H1 (cell line): ENCODE measurements around the gene PLEKHS1. TPM values are rescaled to one million over a fixed set of nuclear protein-coding genes. Genes with fewer than 3 reads are reported as not detected.

ENCODE experiments used
- NRF1 ChIP-seq: IDR thresholded peaks from 2 replicates; pipeline ENCODE4 v1.6.1; 2011; ENCODE audit warnings: mild to moderate bottlenecking, low read depth, low read length, improper control_type of control experiment
- RXRA ChIP-seq: IDR thresholded peaks from 2 replicates; pipeline ENCODE4 v1.6.1; 2011; ENCODE audit warnings: low read depth, mild to moderate bottlenecking, low read length, moderate library complexity; ENCODE audit not compliant: insufficient read depth
- polyA plus RNA-seq, 7 experiments: library from polyadenylated mRNA; depleted of rRNA in 3 of 7; stranded (reverse) in 5 of 7; unstranded in 2 of 7; fragments of >200 nt in 5 of 7; fragments of 200-250 nt in 2 of 7; gene quantifications; 1 replicate in 5 of 7; 2 replicates in 1 of 7; 4 replicates in 1 of 7; pipeline versions ENCODE4 v1.2.1 to v1.2.3, GENCODE V29; 2011 to 2013; ENCODE audit warnings: missing spikeins in 2 of 7, mixed read lengths in 2 of 7
- total RNA-seq: library from RNA; stranded (reverse); fragmentation: NEBNext Ultra II Directional; extraction: Animal tissue kit (Norgen Biotek cat#: 25700); gene quantifications from 2 replicates; pipeline ENCODE4 v1.2.1, GENCODE V29; 2021

PLEKHS1 gene
- total and polyA plus RNA-seq, 2 of the 8 experiments (the other 6 are each of a cell fraction or from before 2014, with no cell fraction given) = not detected

GRCh38 chr10:113718969-113719822 is 32.3 kb upstream of the PLEKHS1 start (continued):
- no peak for TF ChIP-seq NRF1
- TF ChIP-seq RXRA = no peak
